Mucosa of rectum (tissue), 2 donors: ENCODE data around the gene LRRC3C.

Experiments used
- H3K27ac ChIP-seq, 2 donors: one replicate each; pipeline ENCODE4 v1.7.0; 2013; ENCODE audit warnings: inconsistent platforms in 2 of 2, low read depth in 2 of 2, low read length in 2 of 2
- H3K27me3 ChIP-seq, 2 donors: one replicate each; pipeline ENCODE4 v1.7.0; 2013; ENCODE audit warnings: low read length in 2 of 2; ENCODE audit not compliant: control insufficient read depth in 2 of 2, insufficient read depth in 2 of 2
- H3K36me3 ChIP-seq, 2 donors: one replicate each; pipeline ENCODE4 v1.7.0; 2013; ENCODE audit warnings: low read length in 2 of 2; ENCODE audit not compliant: control insufficient read depth in 2 of 2, insufficient read depth in 2 of 2
- H3K4me1 ChIP-seq, 2 donors: one replicate each; pipeline ENCODE4 v1.7.0; 2013; ENCODE audit warnings: low read length in 2 of 2, mild to moderate bottlenecking in 1 of 2; ENCODE audit not compliant: control insufficient read depth in 2 of 2, insufficient read depth in 2 of 2
- H3K4me3 ChIP-seq, 2 donors: one replicate each; pipeline ENCODE4 v1.7.0; 2013; ENCODE audit warnings: low read length in 2 of 2
- H3K9ac ChIP-seq, 2 donors: one replicate each; pipeline ENCODE4 v1.7.0; 2013; ENCODE audit warnings: low read length in 2 of 2, low read depth in 1 of 2, mild to moderate bottlenecking in 1 of 2
- H3K9me3 ChIP-seq, 2 donors: one replicate each; pipeline ENCODE4 v1.7.0; 2013; ENCODE audit warnings: low read length in 2 of 2; ENCODE audit not compliant: control insufficient read depth in 2 of 2
- donor health status: healthy.
- donor health status: Normal muscosa, but diverticular disease.

The LRRC3C gene

DNA sequence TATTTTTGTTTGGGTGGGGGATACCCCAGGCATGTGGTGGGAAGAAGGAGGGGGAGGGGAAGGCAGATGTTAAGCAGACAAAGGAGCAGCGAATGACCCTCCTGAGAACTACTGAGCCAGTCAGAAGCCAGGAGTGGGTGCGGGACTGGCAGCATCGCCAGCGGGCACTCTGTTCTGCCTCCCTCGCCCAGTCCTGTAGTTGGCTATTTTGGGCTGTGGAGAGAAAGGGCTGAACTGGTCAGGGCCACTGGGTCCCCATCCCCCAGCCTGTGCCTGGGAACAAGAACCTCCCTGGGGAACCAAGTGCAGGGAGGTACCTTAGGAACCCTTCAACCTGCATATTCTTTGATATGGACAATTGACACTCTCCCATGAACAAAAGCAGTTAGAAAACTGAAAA is 6.4 kb downstream of the LRRC3C start:
- Histone ChIP-seq H3K4me3 (no peak overlapping the region), H3K27me3 (no peaks in the 10 kb centered on the region), H3K27ac (no peak overlapping the region), H3K9me3 (no peaks in the 10 kb centered on the region), H3K4me1 (peaks cover 0 to under 1% of the 10 kb centered on the region in 2 donors), H3K36me3 (no peaks in the 10 kb centered on the region), H3K9ac (no peak overlapping the region)

DNA sequence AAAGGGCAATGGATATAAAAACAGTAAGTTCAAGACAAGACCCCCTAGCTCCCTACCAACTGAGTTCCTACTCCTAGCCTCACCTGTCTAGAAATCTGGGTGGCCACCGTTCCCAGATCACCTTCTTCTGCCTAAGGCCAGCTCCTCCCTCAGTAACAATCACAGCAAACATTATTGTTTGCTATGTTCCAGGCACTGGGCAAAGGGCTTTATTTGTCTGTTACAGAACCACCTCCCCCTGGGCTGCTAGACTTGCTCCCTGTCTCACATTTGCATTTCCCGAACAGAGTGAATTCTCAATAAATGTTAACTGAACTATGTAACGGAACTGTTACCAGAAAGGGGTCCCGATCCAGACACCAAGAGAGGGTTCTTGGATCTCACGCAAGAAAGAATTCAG is 6.8 kb downstream of the LRRC3C start:
- no peaks in the 10 kb centered on the region for H3K4me1 ChIP-seq
- no peak overlapping the region for H3K27ac ChIP-seq
- H3K9ac ChIP-seq: no peak overlapping the region

DNA sequence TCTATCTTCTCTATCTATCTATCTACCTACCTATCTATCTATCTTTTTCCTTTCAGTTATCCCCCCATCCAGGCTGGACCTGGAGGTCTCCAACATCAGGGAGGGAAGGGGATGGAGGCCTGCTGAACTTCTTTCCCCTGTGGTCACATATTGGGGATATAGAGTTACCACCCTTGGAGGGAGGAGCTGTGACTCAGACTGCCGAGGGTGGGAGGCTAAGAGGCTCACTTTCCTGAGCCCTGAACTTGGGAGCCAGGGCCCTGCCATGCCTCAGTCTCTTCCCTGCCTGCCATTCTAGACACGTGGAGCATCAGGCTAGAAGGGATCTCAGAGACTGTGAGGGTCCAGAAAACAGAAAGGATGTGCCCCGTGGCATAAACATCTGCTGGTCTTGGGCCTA is 8.4 kb downstream of the LRRC3C start:
- Histone ChIP-seq H3K9ac (no peak overlapping the region), H3K27ac (no peak overlapping the region), H3K9me3 (no peaks in the 10 kb centered on the region), H3K27me3 (no peaks in the 10 kb centered on the region), H3K4me3 (no peak overlapping the region), H3K4me1 (no peaks in the 10 kb centered on the region), H3K36me3 (no peaks in the 10 kb centered on the region)

More for the DNA sequence above, 6.8 kb downstream of the LRRC3C start:
- no peaks in the 10 kb centered on the region for H3K36me3 ChIP-seq
- H3K27me3 ChIP-seq: no peaks in the 10 kb centered on the region
- H3K9me3 ChIP-seq: no peaks in the 10 kb centered on the region
- H3K4me3 ChIP-seq: no peak overlapping the region

DNA sequence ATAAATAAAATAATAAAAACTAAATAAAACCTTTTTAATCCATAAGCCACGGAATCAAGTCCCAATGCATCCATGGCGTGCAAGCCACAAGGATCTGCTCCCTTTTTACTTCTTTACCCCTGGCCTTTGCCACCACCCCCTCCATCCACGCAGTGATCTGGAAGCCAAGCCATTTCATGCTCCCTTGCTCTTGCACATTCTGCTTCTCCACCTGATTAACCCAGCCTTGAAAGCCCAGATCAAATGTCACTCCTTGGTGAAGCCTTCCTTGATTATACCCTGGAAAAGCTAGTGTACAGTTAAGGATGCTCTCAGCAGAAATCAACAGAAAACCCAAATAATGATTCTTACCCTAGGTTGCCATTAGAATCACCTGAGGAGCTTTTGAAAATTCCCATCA is 9.9 kb downstream of the LRRC3C start:
- Histone ChIP-seq H3K9me3 (no peaks in the 10 kb centered on the region), H3K36me3 (no peaks in the 10 kb centered on the region), H3K9ac (no peak overlapping the region)

DNA sequence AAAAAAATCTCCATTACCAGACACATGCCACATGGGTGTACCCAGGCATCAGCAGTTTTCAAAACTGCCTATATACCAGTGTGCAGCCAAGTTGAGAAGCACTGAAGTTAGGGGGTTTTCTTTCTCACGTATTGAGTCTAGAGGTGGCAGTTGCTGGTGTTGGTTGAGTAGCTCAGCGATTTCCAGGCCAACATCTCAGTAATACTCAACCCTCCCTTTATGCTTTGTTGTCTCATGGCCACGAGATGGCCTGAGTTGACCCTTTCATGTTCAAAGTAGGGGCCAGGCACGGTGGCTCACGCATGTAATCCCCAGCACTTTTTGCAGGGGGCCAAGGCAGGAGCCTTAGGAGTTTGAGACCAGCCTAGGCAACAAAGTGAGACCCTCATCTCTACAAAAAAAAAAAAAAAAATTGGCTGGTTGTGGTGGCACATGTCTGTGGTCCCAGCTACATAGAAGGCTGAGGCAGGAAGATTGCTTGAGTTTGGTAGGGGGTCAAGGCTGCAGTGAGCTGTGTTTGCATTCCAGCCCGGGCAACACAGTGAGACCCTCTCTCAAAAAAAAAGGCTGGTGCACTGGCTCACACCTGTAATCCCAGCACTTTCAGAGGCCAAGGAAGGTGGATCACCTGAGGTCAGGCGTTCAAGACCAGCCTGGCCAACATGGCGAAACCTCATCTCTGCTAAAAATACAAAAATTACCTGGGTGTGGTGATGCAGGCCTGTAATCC is 10.8 kb downstream of the LRRC3C start:
- no peaks in the 10 kb centered on the region for H3K36me3 ChIP-seq
- no peak overlapping the region for H3K9ac ChIP-seq
- H3K27me3 ChIP-seq: no peaks in the 10 kb centered on the region
- no peak overlapping the region for H3K4me3 ChIP-seq
- no peak overlapping the region for H3K27ac ChIP-seq
- H3K4me1 ChIP-seq: no peaks in the 10 kb centered on the region
- no peaks in the 10 kb centered on the region for H3K9me3 ChIP-seq

More for the DNA sequence above, 9.9 kb downstream of the LRRC3C start:
- no peak overlapping the region for H3K27ac ChIP-seq
- no peaks in the 10 kb centered on the region for H3K4me1 ChIP-seq
- H3K4me3 ChIP-seq: no peak overlapping the region
- H3K27me3 ChIP-seq: no peaks in the 10 kb centered on the region

DNA sequence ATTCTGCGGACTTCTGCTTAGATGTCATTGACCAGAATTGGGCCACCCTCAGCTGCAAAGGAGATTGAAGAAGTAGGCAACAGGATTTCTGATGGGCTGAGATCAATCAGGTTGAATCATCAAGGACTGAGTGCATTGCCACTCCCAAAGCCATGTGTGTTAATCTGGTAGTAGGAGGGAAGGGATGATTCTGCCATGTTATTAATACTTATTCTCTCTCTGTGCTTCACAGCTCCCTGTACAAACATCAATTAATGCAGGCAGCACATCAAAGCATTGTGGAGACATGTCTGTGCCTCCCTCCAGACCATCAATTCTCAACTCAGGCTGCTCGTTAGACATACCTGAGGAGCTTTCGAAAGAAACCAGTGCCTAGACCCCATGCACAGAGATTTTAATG is 11.6 kb downstream of the LRRC3C start:
- Histone ChIP-seq H3K9me3 (no peaks in the 10 kb centered on the region), H3K4me1 (no peaks in the 10 kb centered on the region)

DNA sequence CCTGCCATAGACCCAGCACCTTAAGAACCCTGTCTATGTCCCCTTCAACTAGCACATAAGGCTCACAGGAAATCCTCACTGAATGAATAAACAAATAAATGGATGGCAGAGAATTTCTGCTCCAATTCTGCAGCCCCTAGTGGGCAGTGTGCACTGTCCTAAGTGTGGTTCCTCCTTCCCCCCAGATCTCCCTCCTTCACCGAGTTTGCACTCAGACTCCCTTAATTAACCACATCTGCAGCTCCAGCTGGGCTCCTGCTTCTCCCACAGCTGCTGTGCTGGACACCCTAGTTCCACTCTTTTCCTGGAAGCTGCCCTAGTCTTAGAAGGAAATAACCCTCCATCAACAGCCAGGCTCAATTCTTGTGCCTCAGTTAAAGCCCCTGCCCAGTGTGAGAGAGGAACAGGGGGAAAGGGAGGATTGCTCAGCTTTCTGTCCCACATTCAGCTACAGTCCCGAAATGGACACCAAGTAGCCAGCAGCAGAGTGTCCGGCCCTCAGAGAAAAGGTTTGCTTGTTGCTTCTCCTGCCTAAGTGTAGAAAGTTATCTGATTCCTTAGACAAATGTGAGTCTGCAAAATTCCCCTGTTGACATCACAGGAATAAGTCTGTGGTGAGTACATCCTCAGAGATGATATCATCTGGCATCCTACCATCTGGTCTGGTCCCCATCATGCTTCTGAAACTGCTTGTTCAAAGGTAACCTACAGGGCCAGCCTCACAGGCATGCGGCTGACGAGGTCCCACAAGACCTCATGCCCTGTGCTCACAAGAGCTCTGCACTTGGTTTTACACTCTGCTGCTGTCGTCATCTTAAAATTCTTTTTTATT is 12.3 kb downstream of the LRRC3C start:
- no peaks in the 10 kb centered on the region for H3K9me3 ChIP-seq
- H3K4me3 ChIP-seq: no peak overlapping the region
- no peak overlapping the region for H3K27ac ChIP-seq
- no peaks in the 10 kb centered on the region for H3K4me1 ChIP-seq
- no peaks in the 10 kb centered on the region for H3K27me3 ChIP-seq
- no peak overlapping the region for H3K9ac ChIP-seq
- no peaks in the 10 kb centered on the region for H3K36me3 ChIP-seq

More for the DNA sequence above, 11.6 kb downstream of the LRRC3C start:
- no peak overlapping the region for H3K9ac ChIP-seq
- H3K27me3 ChIP-seq: no peaks in the 10 kb centered on the region
- no peaks in the 10 kb centered on the region for H3K36me3 ChIP-seq
- no peak overlapping the region for H3K4me3 ChIP-seq
- no peak overlapping the region for H3K27ac ChIP-seq

DNA sequence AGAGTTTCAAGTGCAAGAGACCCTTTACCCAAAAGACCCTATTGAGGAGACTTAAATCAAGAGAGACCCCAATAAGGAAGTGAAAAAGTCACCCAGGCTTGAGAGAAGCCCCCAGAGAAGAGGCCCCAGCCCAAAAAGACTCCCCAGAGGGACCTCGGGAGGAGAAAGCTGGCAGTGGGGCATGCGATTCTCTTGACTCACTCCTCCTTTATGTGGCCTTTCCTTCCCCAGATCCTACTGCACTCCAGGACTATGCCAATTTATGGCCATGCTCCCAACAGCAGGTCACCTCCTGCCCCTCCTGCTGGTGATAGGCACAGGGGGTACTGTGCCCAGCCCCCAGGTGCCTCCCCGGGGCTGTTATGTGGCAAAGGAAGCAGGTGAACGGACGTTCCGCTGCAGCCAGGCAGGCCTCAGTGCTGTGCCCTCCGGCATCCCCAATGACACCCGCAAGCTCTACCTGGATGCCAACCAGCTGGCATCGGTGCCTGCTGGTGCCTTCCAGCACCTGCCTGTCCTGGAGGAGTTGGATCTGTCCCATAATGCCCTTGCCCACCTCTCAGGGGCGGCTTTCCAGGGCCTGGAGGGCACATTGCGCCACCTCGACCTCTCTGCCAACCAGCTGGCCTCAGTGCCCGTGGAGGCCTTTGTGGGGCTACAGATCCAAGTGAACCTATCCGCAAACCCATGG is 16.3 kb downstream of the LRRC3C start:
- H3K36me3 ChIP-seq: no peaks in the 10 kb centered on the region
- H3K4me3 ChIP-seq: no peak overlapping the region
- H3K27ac ChIP-seq: no peak overlapping the region
- peaks cover under 1 to 1% of the 10 kb centered on the region in 2 donors for H3K4me1 ChIP-seq
- H3K9ac ChIP-seq: no peak overlapping the region
- H3K27me3 ChIP-seq: no peaks in the 10 kb centered on the region
- H3K9me3 ChIP-seq: no peaks in the 10 kb centered on the region

DNA sequence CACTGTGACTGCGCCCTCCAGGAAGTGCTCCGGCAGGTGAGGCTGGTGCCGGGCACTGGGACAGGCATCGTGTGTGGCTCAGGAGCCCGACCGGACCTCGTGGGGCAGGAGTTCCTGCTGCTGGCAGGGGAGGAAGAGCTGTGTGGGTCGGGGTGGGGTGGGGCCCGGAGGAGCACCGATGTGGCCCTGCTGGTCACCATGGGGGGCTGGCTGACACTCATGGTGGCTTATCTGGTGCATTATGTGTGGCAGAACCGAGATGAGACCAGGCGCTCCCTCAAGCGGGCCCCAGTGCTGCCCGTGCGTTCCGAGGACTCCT is 16.8 kb downstream of the LRRC3C start:
- Histone ChIP-seq H3K27me3 (no peaks in the 10 kb centered on the region), H3K36me3 (no peaks in the 10 kb centered on the region), H3K4me1 (peaks cover 2 to 3% of the 10 kb centered on the region in 2 donors), H3K9me3 (no peaks in the 10 kb centered on the region), H3K27ac (no peak overlapping the region), H3K9ac (no peak overlapping the region), H3K4me3 (no peak overlapping the region)
